ENCODE data around the gene TATDN3. TPM values are rescaled to one million over a fixed set of nuclear protein-coding genes. Genes with fewer than 3 reads are reported as not detected.
A peak's percentile ranks its signal among the peaks of the same experiment; 100 is the strongest.

Gene TATDN3
- total and polyA plus RNA-seq, 9 of the 15 experiments (the other 6 are each of a cell fraction or from before 2014, with no cell fraction given), result 18.3 to 79.9 (median 28.2) TPM

GRCh38 chr1:212858461-212859265 is 67.0 kb downstream of the TATDN3 start (continued):
- no peak for TF ChIP-seq TRIM25 (IDR thresholded peaks at IDR 0.05; ENCODE audit: borderline replicate concordance)
- TF ChIP-seq RB1 (IDR thresholded peaks at IDR 0.05; ENCODE audit: low read depth), result peak; percentile 7; the same call in 1 of the 2 replicates
- no peak for TF ChIP-seq RAD51 (IDR thresholded peaks at IDR 0.05; ENCODE audit: borderline replicate concordance, low read depth)
- no peak for TF ChIP-seq PML (IDR thresholded peaks at IDR 0.05; ENCODE audit: low read length)
- TF ChIP-seq ZNF175 (CRISPR knock-in tag; IDR thresholded peaks at IDR 0.05; ENCODE audit: low read depth), result peak; percentile 11; the same call in 1 of the 2 replicates
- TF ChIP-seq GMEB1 (CRISPR knock-in tag; IDR thresholded peaks at IDR 0.05), result no peak
- TF ChIP-seq SMAD2 (IDR thresholded peaks at IDR 0.05; ENCODE audit: low read depth, low read length), result no peak
- TF ChIP-seq ZNF830 (CRISPR knock-in tag; IDR thresholded peaks at IDR 0.05), result no peak
- no peak for TF ChIP-seq ZNF586 (CRISPR knock-in tag; conservative IDR thresholded peaks at IDR 0.05)
- 0 out of 4 replicates have a peak, but pooled peaks of 1 of the 2 experiments have one; percentile 58 for TF ChIP-seq UBTF (IDR thresholded peaks at IDR 0.05; ENCODE audit: borderline replicate concordance in 1 of 2, low read depth in 2 of 2, low read length in 2 of 2)
- TF ChIP-seq NFIX (CRISPR knock-in tag; IDR thresholded peaks at IDR 0.05; ENCODE audit: low read depth), result no peak
- no peak for TF ChIP-seq MEF2A (IDR thresholded peaks at IDR 0.05; ENCODE audit: control insufficient read depth, low read depth, low read length)
- TF ChIP-seq YY1 (IDR thresholded peaks at IDR 0.05; ENCODE audit: borderline replicate concordance in 1 of 3, control insufficient read depth in 1 of 3, extremely low read depth in 1 of 3, insufficient read depth in 3 of 3, insufficient read length in 1 of 3, insufficient replicate concordance in 2 of 3, low read depth in 1 of 3, low read length in 2 of 3), result peak in 1 of 3 experiments; percentile 27
- 0 out of 2 replicates have a peak, but pooled peaks have one; percentile 25 for TF ChIP-seq SRSF3 (IDR thresholded peaks at IDR 0.05; ENCODE audit: insufficient read depth, low read length)
